Fibroblast of skin of abdomen (primary cell): ENCODE data around the gene TGFBRAP1.
"Not testable (repeated sequence)": the region's sequence is repeated elsewhere in the genome, so short reads cannot be mapped to it uniquely, and the experiment has no call there.

ENCODE experiments used
- DNase-seq: peaks from one replicate; pipeline ENCODE4 v3.0.0-alpha.2; 2013

The TGFBRAP1 gene

GRCh38 chr2:105272176-105272575 is 57.4 kb downstream of the TGFBRAP1 start:
- DNase-seq = no peak

DNA sequence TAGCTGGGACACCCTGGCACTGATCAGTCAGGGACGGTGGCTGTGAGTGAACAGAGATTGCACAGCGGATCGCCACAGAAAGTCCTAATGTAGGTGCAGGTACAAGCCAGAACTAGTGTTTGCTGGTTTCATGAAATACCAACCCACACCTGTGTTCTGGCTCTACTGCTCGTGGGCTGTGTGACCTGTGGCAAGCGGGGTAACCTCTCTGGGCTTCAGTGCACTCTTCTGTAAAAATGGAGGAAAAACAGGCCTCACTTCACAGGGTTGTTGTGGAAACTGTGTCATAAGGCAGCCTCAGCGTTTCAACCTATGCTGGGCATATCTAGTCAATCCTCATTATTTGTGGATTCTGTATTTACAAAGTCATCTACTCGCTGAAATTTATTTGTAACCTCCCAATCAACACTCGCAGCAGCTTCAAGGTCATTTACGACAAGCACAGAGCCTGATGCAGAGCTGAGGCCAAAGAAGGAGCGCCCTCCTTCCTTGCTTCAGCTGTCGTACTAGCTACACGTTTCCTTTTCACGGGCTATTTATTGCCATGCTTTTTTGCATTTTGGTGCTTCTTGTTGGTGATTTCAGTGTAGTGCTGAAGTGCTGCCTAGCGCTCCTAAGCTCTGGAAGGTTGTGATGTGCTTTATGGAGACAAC is 58.0 kb downstream of the TGFBRAP1 start:
- no peak for DNase-seq

- DNase-seq = no peak
Measured at GRCh38 chr2:105269426-105269825, 60.1 kb downstream of the TGFBRAP1 start.

DNA sequence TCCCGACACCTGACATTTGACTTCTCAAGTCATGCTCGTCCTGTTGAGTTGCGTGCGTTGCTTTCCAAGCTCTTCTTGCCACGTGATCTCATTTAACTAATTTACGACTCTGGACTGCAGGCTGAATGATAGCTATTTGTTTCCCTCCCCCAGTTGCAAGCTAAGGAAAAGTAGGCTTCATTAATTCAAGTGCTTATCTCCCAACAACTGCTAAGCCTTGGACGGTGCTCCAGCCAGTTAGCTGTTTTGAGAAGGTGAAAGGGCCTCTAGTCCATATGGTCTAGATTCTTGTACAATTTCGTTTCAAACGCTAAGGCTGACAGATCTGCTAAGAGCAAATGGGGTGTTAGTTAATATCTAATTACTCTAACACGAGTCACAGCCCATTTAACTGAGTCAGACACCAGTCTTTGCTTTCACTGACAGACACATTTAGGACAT is 66.9 kb downstream of the TGFBRAP1 start:
- DNase-seq = peak; percentile 55

DNA sequence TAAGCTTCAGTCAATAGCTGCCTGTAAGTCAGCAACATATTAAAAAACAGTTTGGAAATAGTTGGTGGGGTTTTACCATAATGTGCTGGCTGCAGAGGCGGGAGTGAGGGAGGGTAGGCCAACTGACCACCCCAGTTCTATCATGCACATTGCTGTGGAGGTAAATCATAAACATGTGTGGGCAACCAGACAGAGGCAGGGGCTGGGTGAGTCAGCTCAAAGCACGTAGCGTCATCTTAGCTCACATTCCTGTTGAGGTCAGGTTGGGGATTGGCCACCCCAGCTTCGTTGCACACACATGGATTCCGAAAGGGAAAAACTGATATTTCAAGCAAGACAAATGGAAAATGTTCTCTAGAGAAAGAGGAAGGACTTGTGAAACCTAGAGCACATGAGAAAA is 68.5 kb downstream of the TGFBRAP1 start:
- DNase-seq = peak; percentile 97

DNA sequence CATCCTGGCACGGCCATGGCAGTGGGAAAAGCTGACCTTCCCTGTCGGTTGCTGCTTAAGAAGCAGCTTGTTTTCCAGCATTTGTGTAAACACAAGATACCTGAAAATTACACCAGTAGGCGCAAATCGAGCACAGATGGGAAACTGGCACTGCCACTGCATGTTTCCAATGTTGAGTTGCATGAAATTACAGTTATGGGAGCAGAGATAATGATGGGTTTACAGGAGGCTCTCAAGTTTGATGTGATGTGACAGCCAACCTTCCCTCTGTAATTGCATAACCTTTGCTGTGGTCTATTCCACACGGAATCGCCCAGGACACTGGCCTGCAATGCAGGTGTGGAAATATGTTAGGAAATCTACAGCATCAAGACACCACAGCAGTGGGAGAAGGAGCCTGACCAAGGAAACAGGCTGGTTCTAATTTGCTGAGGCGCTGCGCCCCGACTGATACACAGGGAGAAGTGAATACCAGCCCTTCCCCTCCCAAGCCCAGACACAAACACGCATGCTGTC is 70.6 kb downstream of the TGFBRAP1 start:
- no peak for DNase-seq

DNA sequence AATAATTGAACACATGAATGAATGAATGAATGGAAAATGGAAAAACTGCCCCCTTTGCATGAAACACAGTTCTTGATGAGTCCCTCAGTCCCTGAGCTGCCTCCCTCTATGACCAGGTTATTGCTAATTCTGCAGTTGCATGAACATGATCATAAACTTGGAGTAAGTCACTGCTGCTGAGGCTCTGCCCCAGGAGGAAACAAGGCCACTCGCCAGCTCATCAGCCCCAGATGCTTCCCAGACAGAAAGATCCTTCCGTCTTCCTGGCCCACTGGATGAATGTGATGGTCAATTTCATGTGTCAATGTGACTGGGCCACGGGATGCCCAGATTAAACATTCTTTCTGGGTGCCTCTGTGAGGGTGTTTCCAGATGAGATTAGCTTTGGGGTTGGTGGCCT is 71.6 kb downstream of the TGFBRAP1 start:
- DNase-seq = peak; percentile 40

DNA sequence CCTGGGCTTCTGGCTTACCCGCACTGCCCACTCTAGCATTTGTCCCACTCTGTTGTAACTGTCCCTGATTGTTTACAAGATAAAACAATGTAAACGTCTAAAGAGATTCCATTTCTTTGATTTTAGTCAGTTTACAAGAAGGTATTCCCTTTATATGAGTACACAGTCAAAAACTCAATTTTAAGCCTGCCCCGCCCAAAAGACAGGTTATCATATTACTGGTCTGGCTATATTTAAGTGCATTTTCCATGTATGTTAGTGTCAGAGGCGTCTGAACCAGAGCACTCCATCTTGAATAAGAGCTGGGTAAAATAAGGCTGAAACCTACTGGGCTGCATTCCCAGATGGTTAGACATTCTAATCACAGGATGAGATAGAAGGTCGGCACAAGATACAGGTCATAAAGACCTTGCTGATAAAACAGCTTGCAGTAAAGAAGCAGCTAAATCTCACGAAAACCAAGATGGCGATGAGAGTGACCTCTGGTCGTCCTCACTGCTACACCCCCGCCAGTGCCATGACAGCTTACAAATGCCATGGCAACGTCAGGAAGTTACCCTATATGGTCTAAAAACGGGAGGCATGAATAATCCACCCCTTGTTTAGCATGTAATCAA is 73.0 kb downstream of the TGFBRAP1 start:
- DNase-seq = no peak

GRCh38 chr2:105255979-105256378 is 73.6 kb downstream of the TGFBRAP1 start:
- no peak for DNase-seq

DNA sequence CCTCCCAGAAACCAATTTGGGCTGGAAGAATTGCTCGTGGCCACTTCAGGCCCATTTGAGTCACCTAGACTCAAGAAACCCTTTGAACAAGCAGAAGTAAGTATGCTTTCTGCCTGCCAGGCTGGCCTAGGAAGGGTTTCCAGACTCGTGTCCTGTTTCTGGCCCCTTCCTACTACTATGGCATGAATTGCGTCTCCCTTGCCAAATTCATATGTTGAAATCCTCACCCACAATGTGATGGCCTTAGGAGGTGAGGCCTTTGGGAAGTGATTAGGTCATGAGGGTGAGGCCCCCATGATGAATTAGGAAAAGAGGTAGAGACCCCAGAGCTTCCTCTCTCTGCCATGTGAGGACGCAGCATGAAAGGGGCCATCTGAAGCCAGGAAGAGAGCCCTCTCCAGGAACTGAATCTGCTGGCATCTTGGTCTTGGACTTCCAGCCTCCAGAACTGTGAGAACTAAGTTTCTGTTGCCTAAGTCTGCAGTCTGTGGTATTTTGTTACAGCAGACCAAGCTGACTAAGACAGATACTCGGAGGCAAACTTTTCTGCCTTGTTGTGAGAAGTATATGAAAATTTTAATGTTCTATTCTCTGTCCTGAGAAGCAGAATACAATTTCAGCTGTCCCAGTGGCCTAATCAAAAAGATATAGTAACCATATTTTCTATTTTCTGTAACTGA is 74.9 kb downstream of the TGFBRAP1 start:
- DNase-seq = no peak

DNA sequence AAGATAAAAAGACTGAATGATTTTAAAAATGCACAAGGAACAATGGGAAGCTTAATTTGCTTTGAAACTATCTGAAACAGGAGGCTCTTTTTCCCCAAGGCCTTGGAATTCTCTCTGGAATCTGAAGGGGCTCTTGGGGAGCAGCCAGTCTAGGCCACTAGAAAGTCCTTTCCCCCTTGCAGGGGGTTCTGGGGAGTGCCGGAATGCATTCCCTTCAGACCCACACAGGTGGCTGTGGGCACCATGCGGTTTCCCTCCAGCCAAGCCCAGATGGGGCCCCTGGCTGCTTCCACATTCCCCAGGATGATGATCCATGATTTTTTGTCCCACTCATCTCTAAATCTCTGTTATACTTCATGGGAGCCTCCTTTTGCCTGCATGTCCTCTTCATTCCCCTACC is 77.3 kb downstream of the TGFBRAP1 start:
- peak; percentile 83 for DNase-seq

GRCh38 chr2:105251016-105251648 is 78.4 kb downstream of the TGFBRAP1 start:
- not testable (repeated sequence) for DNase-seq

- no peak for DNase-seq
Measured at GRCh38 chr2:105249891-105250290, 79.6 kb downstream of the TGFBRAP1 start.

GRCh38 chr2:105249181-105249580 is 80.4 kb downstream of the TGFBRAP1 start:
- DNase-seq = no peak

- peak; percentile 59 for DNase-seq
Measured at GRCh38 chr2:105248316-105249070, 81.0 kb downstream of the TGFBRAP1 start.

- no peak for DNase-seq
Measured at GRCh38 chr2:105244451-105244850, 85.1 kb downstream of the TGFBRAP1 start.

DNA sequence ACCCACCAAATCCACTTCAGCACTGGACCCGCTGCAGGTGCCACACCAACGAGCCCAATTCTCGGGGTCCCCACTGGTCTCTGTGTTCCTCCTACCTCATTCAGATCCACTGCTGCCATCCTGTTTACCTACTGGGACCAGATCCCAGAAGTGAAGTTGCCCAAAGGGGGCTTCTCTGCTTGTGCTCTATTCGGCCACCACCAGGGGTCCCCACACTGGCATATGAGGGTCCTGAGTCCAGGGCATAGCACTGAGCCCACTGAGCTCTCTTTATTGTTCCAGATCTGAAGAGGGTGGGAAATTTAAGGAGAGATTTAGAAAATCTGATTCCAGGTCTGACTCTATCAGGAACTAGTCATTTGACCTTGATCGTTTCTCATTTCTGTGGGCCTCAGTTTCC is 85.6 kb downstream of the TGFBRAP1 start:
- no peak for DNase-seq

DNA sequence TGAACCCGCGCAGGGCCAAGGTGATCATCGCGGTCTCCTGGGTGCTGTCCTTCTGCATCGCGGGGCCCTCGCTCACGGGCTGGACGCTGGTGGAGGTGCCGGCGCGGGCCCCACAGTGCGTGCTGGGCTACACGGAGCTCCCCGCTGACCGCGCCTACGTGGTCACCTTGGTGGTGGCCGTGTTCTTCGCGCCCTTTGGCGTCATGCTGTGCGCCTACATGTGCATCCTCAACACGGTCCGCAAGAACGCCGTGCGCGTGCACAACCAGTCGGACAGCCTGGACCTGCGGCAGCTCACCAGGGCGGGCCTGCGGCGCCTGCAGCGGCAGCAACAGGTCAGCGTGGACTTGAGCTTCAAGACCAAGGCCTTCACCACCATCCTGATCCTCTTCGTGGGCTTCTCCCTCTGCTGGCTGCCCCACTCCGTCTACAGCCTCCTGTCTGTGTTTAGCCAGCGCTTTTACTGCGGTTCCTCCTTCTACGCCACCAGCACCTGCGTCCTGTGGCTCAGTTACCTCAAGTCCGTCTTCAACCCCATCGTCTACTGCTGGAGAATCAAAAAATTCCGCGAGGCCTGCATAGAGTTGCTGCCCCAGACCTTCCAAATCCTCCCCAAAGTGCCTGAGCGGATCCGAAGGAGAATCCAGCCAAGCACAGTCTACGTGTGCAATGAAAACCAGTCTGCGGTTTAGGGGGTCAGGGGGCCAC is 87.1 kb downstream of the TGFBRAP1 start:
- DNase-seq = no peak

DNA sequence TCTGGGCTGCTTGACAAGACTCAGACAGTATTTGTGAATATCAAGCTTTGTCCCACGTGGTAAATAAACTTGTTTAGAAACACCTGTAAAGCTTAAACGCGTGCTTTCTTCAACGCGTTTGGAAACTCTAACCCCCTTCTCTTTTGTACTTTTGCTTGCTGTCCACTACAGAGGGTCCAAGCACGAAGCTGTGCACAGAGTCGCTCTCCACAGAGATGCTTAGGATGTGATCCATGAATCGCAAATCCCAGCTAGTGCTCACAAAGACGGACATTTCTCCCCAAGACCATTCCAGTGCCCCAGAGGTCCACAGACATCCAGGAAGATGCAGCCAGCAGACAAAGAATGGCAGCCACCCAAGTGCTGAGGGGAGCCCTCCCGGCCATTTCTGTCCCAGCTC is 88.1 kb downstream of the TGFBRAP1 start, which contains the start of gene GPR45:
TSS of gene GPR45 (plus strand) at position 301 of the 400 bp plus-strand sequence. CDS start 116 bp downstream, outside the sequence.
- DNase-seq = no peak

DNA sequence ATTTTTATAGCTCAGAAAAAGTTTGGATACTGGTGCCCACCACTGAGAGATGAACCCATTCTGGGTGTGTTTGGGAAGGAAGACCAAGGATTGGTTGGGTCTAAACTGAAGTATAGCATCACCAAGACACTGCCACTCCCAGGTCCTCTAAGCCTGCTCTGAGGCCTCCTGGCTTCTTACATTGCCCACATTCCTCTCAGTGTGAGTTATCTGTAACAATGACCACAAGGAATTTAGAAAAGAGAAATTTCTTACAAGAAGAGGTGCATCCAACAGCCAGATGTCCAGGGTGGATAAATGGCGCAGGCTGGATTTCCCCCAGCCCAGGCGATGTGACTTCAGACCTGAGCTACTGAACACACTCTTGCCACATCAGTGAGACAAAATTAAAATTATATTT is 89.6 kb downstream of the TGFBRAP1 start:
- DNase-seq = peak; percentile 95

GRCh38 chr2:105238664-105239240 is 90.8 kb downstream of the TGFBRAP1 start:
- no peak for DNase-seq
